Measurements from ENCODE around the gene BBS9.

DNA sequence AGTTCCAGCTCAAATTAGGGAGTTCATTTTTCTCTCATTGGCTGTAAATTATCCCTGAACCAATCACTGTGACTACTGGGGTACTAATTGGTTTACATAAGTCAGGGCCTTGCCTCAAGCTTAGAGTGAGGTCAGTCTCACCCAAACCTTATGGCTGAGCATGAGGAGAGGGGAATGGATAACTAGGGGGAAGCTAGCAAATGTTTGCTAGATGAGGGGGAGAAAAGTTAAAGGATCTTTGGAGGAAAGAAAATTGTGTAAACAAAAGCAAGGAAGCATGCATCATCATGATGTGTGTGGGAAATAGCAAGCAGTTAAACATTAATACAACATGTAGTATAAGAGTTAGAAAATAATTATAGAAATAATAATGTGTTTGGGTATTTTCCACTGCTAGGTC is 121.9 kb downstream of the BBS9 start:
- TF ChIP-seq, protein P1, sequence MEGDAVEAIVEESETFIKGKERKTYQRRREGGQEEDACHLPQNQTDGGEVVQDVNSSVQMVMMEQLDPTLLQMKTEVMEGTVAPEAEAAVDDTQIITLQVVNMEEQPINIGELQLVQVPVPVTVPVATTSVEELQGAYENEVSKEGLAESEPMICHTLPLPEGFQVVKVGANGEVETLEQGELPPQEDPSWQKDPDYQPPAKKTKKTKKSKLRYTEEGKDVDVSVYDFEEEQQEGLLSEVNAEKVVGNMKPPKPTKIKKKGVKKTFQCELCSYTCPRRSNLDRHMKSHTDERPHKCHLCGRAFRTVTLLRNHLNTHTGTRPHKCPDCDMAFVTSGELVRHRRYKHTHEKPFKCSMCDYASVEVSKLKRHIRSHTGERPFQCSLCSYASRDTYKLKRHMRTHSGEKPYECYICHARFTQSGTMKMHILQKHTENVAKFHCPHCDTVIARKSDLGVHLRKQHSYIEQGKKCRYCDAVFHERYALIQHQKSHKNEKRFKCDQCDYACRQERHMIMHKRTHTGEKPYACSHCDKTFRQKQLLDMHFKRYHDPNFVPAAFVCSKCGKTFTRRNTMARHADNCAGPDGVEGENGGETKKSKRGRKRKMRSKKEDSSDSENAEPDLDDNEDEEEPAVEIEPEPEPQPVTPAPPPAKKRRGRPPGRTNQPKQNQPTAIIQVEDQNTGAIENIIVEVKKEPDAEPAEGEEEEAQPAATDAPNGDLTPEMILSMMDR (IDR thresholded peaks at IDR 0.05; ENCODE audit: low read length), result no peak
- no peak for TF ChIP-seq EZH2 (optimal IDR thresholded peaks at IDR 0.05; ENCODE audit: low read depth, low read length)
